Measurements from ENCODE around the gene PPIL4.

- TF ChIP-seq CTCF (IDR thresholded peaks at IDR 0.05; ENCODE audit: poor library complexity), result no peak
- TF ChIP-seq EZH2 (IDR thresholded peaks at IDR 0.05; ENCODE audit: borderline replicate concordance), result no peak
Observed at GRCh38 chr6:149482545-149483333, 63.1 kb downstream of the PPIL4 start.

All from hepatocyte (in vitro differentiated cells).